HG03521 (cell line): ENCODE measurements around the gene MMP25.

Source experiments
- ATAC-seq: cut with Tn5 transposase; IDR thresholded peaks from one replicate; pipeline ENCODE4 v1.9.1; 2021; ENCODE audit warnings: mild to moderate bottlenecking, moderate library complexity; ENCODE audit not compliant: unreplicated experiment

Gene MMP25

DNA sequence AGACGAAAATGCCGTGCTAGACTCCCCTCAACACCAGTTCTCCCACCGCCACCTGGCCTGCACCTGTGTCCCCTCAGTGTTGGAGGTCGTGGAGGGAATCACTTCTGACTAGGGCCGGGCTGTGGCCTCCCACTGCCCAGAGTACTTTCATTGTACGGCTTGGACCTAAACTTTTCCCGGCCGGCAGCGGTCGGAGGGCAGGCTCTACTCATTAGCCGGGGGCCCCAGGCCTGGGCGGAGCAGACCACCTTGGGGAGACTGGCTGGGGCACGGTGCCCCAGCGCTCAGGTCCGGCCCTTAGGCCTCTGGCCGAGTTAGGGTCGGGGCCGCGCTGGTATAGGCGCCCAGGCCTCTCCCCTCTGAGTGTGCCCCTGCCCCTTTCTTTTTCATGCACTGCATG lies 29.0 kb upstream of the MMP25 start:
- ATAC-seq: no peak

DNA sequence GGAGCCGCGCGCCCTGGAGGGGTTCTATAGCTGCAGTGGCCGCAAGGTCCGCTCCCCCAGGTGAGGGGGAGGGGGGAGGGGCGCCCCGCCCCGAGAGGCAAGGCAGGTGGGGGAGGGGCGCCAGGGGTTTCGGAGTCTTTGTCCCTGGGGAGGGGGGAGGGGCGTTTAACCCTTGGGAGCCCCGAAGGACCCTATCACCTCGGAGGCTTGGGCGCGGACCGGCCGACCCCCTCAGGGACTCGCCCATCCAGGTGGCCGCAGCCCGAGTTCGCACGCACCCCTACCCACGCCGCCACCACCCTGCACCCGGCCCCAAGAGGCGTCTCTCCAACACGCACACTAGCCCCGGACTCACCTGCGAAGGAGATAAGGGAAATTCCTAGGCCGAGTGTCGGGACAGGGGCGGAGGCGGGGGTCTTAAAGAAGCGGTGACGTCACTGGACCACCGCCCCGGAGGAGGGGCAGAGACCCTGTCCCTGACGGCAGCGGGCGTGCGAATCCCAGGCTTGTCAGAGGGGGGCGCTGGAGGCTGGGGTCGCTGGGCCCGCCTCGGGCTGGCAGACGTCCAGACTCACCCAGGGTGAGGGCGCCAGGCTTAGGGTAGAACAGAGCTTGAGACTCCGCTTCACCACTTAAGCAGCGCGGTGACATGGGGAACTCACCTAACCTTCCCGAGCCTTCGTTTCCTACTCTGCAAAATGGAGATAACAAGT lies 28.4 kb upstream of the MMP25 start, which contains the start of gene CLDN6:
Gene CLDN6, minus strand, starts transcription at position 390 of the 713 bp plus-strand sequence. CDS start 2,162 bp downstream, outside the sequence.
- ATAC-seq: no peak

DNA sequence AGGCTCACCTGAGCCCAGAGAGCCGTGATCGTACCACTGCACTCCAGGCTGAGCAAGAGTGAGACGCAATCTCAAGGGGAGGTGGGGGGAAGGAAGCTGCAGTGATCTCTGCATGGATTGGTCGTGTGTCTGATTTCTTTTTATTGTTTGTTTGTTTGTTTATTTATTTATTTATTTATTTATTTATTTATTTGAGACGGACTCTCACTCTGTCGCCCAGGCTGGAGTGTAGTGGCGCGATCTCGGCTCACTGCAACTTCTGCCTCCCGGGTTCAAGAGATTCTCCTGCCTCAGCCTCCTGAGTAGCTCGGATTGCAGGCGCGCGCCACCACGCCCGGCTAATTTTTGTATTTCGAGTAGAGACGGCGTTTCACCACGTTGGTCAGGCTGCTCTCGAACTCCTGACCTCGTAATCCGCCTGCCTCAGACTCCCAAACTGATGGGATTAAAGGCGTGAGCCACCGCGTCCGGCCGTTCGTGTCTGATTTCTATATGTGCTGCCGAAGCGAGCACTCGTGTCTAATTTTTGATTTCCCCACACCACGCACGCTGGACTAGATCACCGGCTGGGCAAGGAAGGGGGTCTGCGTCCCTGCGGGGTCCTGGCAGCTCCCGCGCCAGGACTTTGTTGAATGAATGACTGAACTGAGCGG lies 26.6 kb upstream of the MMP25 start:
- ATAC-seq: no peak

DNA sequence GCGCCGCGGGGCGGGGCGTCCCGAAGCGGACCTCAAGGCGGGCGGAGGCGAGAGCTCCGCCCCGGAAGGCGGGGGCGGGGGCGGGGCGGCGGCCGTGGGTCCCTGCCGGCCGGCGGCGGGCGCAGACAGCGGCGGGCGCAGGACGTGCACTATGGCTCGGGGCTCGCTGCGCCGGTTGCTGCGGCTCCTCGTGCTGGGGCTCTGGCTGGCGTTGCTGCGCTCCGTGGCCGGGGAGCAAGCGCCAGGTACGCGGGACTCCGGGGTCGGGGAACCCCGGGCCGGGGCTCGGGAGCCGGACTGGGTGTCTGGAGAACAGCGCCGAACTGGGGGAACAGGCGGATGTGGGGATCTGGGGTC lies 26.1 kb upstream of the MMP25 start, which contains the start of gene TNFRSF12A:
Gene TNFRSF12A, plus strand, starts transcription at position 122 of the 357 bp plus-strand sequence. Its CDS starts 30 bp downstream, at position 152.
- ATAC-seq: peak; percentile 23

DNA sequence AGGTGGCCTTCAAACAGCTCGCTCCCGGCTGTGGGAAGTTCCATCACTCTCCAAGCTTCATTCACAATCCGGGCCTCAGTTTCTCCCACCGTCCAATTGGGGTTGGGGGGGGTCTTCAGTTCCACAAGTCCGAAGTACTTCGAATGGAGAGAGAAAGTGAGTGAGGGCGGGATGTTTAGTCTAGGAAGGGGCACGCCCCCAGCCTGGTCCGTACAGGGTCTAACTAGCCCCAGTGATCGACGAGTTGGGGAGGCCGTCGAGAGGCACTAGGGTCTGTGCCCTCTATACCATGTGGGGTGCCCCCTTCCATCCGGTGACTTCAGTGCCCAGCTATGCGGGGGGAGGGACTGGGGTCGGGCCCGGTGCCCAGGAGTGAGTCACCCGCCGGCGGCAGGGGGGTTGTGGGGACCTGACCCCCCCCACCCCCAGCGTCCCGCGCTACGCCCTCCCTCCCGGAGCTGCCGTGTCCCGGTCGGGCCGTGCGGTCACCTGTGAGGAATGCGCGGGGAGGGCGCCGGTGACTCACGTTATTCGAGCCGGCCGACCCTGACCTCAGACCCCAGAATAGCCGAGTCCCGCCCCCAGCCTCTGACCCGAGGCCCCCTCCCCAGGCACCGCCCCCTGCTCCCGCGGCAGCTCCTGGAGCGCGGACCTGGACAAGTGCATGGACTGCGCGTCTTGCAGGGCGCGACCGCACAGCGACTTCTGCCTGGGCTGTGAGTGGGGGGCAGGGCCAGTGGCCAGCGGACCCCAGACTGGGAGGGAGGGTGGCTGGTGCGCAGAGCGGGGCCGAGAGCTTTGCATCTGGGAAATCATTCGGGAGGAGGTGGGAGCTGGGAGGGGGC lies 25.5 kb upstream of the MMP25 start:
- ATAC-seq: no peak

DNA sequence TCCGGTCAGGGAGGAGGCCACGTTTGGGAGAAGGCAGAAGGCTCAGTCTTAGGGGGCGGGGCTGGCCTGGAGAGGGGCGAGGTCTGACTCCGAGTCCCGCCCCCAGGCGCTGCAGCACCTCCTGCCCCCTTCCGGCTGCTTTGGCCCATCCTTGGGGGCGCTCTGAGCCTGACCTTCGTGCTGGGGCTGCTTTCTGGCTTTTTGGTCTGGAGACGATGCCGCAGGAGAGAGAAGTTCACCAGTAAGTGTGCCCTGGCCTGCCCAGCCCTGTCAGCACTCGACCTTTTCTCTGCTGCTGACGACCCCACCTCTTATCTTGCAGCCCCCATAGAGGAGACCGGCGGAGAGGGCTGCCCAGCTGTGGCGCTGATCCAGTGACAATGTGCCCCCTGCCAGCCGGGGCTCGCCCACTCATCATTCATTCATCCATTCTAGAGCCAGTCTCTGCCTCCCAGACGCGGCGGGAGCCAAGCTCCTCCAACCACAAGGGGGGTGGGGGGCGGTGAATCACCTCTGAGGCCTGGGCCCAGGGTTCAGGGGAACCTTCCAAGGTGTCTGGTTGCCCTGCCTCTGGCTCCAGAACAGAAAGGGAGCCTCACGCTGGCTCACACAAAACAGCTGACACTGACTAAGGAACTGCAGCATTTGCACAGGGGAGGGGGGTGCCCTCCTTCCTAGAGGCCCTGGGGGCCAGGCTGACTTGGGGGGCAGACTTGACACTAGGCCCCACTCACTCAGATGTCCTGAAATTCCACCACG lies 24.7 kb upstream of the MMP25 start:
- ATAC-seq: no peak

DNA sequence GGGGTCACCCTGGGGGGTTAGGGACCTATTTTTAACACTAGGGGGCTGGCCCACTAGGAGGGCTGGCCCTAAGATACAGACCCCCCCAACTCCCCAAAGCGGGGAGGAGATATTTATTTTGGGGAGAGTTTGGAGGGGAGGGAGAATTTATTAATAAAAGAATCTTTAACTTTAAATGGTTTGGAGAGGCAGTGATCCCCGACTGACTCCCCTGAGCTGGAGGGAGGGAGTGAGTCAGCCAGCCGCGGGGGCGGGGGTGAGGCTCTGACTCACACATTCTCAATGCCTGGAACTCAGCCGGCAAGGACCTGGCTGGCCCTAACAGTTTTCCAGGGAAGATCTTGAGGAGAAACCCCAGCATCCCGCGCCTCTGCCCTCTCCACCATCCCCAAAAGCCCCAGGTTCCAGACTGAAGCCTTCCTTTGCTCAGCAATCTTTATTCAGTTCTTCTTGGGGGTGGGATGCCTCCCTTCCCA lies 24.1 kb upstream of the MMP25 start:
- no peak for ATAC-seq

DNA sequence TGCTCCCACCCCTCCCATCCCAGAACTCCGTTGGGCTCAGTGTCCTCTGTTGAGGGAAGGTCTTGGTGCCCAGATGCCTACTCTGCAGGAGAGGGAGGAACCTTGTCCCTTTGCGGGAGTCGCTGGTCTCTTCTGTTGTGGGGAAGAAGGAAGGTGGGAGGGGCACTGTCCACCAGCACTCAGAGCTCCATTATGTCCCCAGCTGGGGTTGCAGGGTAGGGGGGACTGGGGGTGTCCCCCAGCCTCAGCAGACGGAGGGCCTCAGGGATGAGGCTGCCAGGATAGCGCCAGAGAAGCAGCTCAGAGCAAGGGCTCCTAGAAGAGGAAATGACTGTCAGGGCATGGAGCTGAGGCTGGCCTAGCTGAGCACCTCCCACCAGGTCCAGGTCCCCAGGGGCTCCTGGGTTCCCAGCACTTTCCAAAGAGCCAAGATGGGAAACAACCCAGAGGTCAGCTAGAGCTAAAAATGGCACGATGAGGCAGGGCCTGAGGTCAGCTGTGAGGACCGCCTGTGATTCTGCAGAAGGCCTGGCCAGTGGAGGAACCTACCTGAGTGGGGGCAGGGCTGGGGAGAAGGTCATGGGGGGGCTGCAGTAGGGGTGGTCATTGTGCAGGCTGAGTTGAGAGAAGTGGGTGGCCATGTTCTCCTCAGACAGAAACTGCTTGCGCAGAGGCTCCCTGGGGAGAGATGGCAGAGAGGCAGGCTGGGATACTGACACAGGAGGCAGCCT lies 23.5 kb upstream of the MMP25 start:
- ATAC-seq: no peak

DNA sequence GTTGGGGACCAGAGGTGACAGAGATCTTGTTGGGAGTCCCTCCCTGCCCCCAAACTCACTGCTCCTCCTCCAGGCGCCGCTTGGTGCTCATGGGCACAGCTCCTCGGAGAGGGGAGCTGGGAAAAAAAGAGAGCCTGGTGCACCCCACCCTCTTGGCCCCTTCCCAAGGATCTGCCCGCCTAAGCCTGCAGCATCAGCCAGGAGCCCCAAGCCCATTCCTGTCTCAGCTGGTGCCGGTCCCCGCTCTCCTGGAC lies 23.0 kb upstream of the MMP25 start:
- ATAC-seq: no peak

DNA sequence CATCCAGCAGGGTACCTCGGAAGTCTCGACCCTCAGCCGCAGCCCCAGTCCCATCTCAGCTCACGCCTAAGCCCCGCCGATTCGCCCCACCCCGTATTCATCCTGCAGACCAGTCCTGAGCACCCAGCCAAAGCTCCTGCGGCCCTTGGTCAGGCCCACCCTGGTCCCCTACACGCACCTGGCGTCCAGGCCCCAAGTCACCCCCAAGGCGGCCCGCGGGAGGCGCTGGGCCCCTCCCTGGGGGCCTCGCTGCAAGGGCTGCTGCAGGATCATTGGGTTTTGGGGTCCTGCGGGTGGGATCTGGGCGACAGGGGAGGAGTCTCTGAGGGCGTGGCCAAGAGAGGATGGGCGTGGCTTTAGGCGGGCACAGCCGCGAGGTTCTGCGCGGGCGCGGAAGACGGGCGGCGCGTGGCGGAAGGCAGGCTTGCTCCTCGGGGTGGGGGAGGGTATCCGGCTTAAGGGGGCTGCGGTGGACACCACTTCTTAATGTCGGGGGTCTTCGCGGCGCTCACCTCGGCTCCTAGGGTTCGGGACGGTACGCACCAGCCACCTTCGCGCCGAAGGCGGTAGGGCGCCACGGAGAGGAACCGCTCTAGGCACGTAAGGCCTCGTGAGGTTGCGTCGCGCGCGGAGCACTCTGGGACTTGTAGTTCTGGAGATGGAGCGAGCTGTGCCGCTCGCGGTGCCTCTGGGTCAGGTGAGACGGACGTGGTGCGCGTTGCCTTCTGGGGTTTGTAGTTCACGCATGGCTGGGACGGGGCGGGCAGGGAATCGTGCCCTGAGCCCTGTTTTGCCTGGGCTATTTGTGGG lies 22.5 kb upstream of the MMP25 start, which contains the start of the genes HCFC1R1 and THOC6:
Gene HCFC1R1, minus strand, starts transcription at position 274 of the 810 bp plus-strand sequence. Its CDS starts 1 bp downstream, at position 273.
Gene THOC6, plus strand, starts transcription at position 367 of the 810 bp plus-strand sequence. Its CDS starts 292 bp downstream, at position 659.
- ATAC-seq: peak; percentile 74

DNA sequence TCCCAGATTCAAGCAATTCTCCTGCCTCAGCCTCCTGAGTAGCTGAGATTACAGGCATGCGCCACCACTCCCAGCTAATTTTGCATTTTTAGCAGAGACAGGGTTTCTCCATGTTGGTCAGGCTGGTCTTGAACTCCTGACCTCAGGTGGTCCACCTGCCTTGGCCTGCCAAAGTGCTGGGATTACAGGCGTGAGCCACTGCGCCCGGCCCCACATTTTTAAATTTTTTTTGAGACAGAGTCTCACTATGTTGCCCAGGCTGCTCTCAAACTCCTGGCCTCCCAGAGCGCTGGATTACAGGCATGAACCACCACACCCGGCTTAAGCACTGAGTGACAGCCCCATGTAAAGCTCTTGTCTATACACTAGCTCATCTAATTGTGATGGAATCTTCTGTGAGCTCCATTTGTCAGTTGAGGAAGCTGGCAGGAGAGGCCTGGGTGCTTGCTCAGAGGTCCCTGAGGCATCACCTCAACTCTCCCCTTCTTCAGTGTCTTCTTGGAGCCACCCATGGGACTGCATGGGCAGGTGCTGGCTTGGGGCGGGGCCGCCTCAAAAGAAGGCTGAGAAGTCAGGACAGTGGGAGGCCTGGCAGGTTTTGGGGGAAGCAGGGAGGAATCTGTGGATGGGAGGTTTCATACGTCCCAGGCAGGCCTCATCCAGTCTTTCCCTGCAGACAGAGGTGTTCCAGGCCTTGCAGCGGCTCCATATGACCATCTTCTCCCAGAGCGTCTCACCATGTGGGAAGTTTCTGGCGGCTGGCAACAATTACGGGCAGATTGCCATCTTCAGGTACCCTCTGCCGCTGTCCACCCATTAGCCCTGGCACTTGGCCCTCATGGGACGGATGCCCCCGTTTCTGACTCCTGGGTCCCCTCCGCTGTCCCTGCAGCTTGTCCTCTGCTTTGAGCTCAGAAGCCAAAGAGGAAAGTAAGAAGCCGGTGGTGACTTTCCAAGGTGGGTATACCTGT lies 21.0 kb upstream of the MMP25 start:
- ATAC-seq: no peak

DNA sequence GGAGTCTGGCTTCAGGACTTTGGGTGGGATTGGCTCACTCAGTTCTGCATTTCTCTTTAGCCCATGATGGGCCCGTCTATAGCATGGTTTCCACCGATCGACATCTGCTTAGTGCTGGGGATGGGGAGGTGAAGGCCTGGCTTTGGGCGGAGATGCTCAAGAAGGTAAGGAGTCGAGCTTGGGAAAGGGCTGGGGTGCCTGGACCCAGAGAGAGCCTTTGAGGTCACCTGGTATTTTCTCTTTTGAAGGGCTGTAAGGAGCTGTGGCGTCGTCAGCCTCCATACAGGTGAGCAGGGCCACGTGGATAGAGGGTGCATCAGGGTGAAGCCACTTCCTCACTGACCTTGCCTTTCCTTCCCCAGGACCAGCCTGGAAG lies 20.4 kb upstream of the MMP25 start:
- ATAC-seq: no peak

DNA sequence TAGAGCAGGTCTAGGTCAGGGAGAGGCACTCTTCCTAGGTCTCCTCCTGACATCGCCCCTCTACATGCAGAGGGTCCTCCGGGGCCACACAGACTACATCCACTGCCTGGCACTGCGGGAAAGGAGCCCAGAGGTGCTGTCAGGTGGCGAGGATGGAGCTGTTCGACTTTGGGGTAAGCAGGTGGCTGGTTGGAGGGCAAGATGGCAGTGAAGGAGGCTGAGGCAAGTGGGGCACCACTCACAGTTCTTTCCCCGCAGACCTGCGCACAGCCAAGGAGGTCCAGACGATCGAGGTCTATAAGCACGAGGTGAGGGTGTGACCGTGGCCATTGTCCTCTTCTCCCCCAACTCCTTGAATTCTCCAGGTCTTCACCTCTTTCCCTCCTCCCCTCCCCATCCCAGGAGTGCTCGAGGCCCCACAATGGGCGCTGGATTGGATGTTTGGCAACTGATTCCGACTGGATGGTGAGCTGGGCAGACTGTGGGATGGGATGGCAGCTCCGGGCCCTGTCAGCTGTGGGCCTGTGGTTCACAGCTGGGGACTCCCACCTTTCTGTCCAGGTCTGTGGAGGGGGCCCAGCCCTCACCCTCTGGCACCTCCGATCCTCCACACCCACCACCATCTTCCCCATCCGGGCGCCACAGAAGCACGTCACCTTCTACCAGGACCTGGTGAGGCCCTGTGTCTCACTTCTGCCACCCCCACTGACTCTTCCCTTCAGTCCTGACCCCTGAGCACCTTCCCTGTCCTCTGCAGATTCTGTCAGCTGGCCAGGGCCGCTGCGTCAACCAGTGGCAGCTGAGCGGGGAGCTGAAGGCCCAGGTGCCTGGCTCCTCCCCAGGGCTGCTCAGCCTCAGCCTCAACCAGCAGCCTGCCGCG lies 19.5 kb upstream of the MMP25 start:
- no peak for ATAC-seq

DNA sequence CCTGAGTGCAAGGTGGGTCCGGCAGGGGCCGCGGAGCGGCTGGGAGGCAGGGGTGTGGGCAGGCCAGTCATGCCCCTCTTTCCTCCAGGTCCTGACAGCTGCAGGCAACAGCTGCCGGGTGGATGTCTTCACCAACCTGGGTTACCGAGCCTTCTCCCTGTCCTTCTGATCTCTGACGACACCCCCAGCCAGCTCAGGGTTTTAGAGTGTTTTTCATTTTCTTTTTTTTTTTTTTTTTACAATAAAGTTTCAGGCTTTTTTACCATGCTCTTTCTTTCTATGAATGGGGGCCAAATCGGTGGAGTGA lies 18.9 kb upstream of the MMP25 start:
- ATAC-seq: no peak

DNA sequence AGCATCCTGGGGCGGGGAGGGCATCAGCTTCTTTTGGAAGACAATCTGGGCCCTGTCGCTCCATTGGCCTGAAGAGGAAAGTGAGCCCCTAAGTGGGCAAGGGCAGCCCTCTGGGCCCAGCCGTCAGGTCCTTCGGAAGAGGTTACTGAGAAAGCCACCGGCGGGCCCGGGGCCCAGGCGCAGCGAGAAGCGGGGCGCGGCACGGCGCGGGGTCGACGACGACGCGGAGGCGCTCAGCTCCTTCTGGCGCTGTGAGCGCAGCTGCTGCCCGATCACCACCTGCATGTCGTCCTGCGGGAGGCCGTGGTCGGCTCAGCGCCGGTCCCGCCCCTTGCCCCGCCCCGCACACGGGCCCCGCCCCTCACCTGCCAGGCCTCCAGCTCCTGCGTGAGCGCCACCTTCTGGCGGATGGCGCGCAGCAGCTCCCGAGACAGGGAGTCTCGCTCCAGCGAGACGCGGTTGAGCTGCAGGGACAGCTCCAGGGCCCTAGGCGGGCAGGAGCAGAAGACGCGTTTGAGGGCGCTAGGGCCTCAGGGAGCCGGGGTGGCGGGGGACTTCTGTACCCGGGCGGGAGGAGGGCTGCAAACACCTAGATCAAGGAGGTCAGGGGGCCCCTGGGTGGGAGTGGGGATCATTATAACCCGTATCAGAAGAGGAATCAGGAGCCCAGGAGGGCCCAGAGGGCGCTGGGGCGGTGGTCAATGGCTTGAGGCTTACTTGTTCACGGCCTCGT lies 18.2 kb upstream of the MMP25 start:
- ATAC-seq: no peak

DNA sequence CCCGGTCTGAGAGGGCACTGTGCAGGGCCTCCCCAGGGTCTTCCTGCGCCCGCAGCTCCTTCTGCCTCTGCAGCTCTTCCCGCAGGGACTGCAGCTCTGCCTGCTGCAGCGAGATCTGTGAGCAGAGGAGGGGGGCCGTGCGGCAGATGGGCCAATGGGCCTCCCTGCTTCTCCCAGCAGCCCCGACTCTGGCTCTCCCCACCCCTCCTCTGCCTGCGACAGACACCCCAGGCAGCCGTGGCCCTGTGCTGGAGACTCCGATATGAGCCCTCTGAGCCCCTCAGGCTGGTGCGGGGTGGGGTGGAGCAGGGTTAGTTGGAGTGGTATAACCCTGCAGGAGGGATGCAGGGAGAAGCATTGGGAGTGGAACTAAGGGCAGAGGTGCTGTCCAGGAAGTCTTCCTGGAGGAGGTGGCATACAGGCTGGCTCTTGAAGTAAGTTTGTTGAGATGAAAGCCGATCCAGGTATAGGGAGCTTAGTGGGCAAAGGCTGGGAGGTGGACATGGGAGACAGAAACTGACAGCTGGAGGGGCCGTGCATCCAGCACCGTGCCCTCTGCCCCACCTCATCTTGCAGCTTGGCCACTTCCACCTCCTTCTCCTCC lies 17.5 kb upstream of the MMP25 start:
- ATAC-seq: no peak
